GM03348 (cell line): ENCODE results near the gene MYL5.
A peak's percentile ranks its signal among the peaks of the same experiment; 100 is the strongest.
"Not testable (repeated sequence)": the region's sequence is repeated elsewhere in the genome, so short reads cannot be mapped to it uniquely, and the experiment has no call there.

Source experiments
- DNase-seq: peaks from one replicate; pipeline ENCODE4 v3.0.0; 2012; ENCODE audit warnings: low spot score

The MYL5 gene

GRCh38 chr4:684623-685327, 10.4 kb downstream of the MYL5 start:
- no peak for DNase-seq

GRCh38 chr4:685679-686412, 11.5 kb downstream of the MYL5 start:
- no peak for DNase-seq

GRCh38 chr4:686413-687040, 12.2 kb downstream of the MYL5 start:
- DNase-seq = no peak

- DNase-seq = peak; percentile 96
Measured at GRCh38 chr4:687048-687970, 13.0 kb downstream of the MYL5 start.

- no peak for DNase-seq
Measured at GRCh38 chr4:687971-688853, 13.9 kb downstream of the MYL5 start.

- DNase-seq = peak; percentile 60
Measured at GRCh38 chr4:688854-689681, 14.7 kb downstream of the MYL5 start, which contains the start of gene SLC49A3. SLC49A3 (minus strand) TSS chr4:689151; CDS start chr4:689127, 24 bp downstream.

- DNase-seq = no peak
Measured at GRCh38 chr4:689723-690122, 15.4 kb downstream of the MYL5 start.

GRCh38 chr4:692771-693554, 18.6 kb downstream of the MYL5 start:
- DNase-seq = no peak

GRCh38 chr4:694341-694940, 20.1 kb downstream of the MYL5 start:
- not testable (repeated sequence) for DNase-seq

- no peak for DNase-seq
Measured at GRCh38 chr4:699816-700580, 25.7 kb downstream of the MYL5 start.

GRCh38 chr4:700587-701264, 26.4 kb downstream of the MYL5 start:
- no peak for DNase-seq

- no peak for DNase-seq
Measured at GRCh38 chr4:702618-703048, 28.3 kb downstream of the MYL5 start.

- no peak for DNase-seq
Measured at GRCh38 chr4:703336-704197, 29.2 kb downstream of the MYL5 start.

- no peak for DNase-seq
Measured at GRCh38 chr4:704198-704891, 30.0 kb downstream of the MYL5 start.

- DNase-seq = no peak
Measured at GRCh38 chr4:704971-705277, 30.6 kb downstream of the MYL5 start.
